Measurements from ENCODE around the gene PCYT2.

Gene PCYT2

GRCh38 chr17:81858967-81859905, 52.0 kb downstream of the PCYT2 start:
- no peak for DNase-seq (ENCODE audit: low read depth, low spot score)

GRCh38 chr17:81858170-81858966, 52.8 kb downstream of the PCYT2 start:
- DNase-seq (ENCODE audit: low read depth, low spot score) = no peak

- no peak for DNase-seq (ENCODE audit: low read depth, low spot score)
Observed at GRCh38 chr17:81854974-81855774, 56.0 kb downstream of the PCYT2 start.

GRCh38 chr17:81852237-81852636, 59.0 kb downstream of the PCYT2 start:
- DNase-seq (ENCODE audit: low read depth, low spot score) = no peak

GRCh38 chr17:81851423-81851822, 59.8 kb downstream of the PCYT2 start:
- DNase-seq (ENCODE audit: low read depth, low spot score) = no peak
